SIG-M5 (cell line): ENCODE data around the gene HSH2D.
"Not testable (repeated sequence)": the region's sequence is repeated elsewhere in the genome, so short reads cannot be mapped to it uniquely, and the experiment has no call there.

ENCODE experiments used
- DNase-seq: peaks from one replicate; lab custom pipeline; 2025; lab: John Stamatoyannopoulos, UW

The HSH2D gene

DNA sequence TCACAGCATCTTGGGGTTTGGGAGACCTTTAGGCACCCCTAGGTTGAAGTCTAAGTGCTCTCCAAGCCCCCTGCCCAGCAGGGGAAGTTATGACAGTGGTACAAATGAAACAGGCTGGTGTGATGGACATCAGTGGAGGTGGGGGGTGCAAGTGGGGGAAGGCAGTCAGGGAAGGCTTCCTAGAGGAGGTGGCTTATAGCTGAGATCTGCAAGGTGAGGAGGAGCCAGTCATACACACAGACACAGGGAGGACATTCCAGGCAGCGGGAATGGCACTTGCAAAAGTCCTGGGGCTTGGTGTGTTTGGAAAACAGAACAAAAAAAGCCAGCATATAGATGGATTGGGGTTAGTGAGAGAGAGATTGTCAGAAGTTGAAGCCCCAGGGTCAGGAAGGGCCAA is 11.6 kb downstream of the HSH2D start:
- no peak for DNase-seq

DNA sequence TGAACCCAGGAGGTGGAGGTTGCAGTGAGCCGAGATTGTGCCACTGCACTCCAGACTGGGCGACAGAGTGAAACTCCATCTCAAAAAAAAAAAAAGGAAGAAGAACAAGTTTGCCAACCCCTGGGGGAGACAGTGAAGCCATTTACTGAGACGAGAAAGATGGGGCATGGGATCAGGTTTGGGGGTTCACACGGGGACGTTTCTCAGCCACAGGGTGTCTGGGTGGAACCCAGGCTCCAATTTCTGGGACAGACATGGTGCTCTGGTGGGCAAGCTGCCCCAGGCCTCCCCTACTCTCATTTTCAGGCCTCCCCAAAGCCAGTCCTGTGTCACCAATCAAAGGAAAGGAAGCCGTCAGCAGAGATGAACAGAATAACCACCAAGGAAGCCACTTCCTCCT is 13.4 kb downstream of the HSH2D start:
- no peak for DNase-seq

DNA sequence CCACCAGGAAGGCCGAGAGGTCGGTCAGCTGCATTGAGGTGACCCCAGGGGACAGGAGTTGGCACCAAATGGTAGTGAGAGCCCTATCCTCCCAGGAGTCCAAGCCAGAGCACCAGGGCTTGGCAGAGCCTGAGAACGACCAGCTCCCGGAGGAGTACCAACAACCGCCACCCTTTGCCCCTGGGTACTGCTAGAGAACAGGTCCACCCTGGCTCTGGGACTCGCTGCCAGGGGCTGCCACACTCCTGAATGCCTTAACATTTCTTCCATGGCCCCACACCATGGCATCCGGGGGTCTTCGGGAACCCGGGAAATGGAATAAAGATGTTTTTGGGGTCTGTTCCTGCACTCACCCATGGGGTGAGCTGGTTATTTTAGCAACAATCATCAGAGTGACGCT is 14.1 kb downstream of the HSH2D start:
- no peak for DNase-seq

DNA sequence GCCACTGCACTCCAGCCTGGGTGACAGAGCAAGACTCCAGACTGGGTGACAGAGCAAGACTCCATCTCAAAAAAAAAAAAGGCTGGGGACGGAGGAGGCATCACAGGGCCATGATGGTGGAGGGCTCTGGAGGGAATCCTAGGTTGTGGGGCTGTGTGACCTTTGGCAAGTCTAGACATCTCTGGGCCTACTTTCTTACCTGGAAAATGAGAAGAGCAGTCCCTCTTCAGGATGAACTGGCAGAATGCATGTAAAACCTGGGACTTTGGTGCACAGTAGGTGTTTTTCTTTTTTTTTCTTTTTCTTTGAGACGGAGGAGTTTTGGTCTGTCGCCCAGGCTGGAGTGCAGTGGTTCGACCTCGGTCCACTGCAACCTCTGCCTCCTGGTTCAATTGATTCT is 16.2 kb downstream of the HSH2D start:
- no peak for DNase-seq

- DNase-seq = no peak
These were observed 17.0 kb downstream of the HSH2D start for GRCh38 chr19:16160445-16160942.

DNA sequence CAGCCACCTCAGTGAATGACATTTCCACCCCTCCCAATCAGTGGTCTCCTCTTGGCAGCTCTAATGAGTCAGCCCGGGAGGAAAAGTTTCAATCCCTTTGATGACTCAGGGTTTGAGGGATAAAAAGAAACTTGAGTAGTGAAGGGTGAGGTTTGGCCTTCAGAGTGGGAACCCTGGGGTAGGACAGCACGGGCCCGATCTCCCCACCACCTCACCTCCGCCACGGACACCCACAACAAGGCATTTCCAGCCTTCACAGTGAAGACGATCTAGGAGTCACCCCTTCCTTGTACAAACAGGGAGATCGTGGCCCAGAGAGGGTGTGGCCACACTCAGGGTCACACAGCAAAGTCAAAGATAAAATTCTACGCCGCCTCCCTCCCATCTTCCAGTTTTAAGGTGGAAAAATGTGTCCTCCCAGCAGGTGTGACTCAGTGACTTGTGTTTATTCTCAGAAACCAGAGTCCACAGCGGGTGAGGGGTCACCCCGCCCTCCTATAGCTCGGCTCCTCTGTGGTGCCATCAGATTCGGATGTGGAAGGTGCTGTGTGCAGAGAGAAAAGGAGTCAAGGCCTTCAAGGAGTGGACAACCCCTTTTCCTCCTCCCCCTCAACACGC is 17.6 kb downstream of the HSH2D start:
- no peak for DNase-seq

- DNase-seq = no peak
These were observed 18.4 kb downstream of the HSH2D start for GRCh38 chr19:16161840-16162239.

DNA sequence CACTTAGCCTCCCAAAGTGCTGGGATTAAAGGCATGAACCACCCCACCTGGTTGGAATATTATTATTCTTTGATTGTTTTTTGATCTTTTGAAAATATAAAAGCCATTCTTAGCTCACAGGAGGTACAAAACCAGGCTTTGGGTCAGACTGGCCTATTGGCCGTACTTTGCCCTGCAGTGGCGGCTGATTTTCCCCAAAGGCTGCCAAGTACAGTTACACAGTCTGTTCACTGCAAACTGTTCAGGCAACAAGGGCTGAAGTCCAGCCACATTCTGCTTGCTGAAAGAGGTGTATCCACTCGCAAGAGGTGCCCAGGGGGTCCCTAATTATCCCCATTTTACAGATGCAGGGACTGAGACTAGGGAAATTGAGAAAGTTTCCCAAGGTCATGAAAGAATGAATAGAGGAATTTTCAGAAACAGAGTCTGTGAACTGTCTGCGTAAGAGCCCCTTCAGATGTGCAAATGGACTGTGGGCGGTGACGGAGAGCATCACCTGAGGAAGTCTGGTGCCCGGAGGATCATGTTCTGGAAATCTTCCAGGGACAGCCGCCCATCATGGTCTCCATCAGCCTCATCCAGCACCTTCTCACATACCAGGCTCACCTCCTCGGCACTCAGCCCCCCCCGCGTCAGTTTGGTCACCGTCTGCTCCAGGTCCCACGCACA is 20.9 kb downstream of the HSH2D start:
- no peak for DNase-seq

DNA sequence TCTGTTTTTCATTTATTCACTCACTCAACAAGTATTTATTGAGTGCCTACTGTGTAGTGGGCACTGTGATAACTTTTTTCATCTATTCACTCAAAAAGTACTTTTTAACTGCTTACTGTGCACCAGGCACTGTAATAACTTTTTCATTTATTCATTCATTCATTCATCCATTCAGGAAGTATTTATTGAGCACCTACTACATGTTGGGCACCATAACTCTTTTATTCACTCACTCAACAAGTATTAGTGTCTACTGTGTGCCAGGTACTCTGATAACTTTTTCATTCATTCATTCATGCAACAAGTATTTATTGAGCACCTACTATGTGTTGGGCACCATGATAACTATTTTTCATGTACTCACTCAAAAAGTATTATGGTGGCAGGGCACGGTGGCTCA is 22.9 kb downstream of the HSH2D start:
- no peak for DNase-seq

GRCh38 chr19:16167055-16167454 is 23.6 kb downstream of the HSH2D start:
- DNase-seq = no peak

DNA sequence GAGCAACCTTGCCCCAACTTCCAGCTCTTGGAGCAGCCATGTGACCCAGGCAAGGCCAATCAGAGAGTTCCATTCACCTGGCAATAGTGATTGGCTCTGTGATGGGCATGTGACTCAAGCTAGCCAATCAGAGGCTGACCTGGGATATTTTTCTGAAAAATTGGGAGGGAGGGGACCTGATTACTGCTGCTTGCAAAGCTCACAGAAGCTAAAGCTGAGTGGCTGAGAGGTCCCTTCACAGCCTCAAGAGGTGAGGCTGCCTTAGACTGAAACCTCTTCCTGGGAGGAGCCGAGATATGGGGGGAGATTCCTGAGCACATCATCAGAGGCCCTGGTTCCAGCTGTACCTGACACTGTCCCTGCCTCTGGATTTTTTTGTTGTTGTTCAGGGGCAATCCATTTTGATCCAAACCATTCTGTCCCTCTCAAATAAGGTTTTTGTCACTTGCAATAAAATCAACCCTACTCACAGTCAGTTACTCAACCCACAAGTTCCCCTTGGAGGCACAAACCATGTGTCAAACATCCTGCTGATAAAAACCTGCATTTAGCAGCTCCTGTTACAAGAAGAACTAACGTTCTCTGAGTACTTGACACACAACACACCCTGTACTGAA is 25.1 kb downstream of the HSH2D start:
- peak; percentile 54 for DNase-seq

GRCh38 chr19:16170134-16170533 is 26.6 kb downstream of the HSH2D start:
- no peak for DNase-seq

DNA sequence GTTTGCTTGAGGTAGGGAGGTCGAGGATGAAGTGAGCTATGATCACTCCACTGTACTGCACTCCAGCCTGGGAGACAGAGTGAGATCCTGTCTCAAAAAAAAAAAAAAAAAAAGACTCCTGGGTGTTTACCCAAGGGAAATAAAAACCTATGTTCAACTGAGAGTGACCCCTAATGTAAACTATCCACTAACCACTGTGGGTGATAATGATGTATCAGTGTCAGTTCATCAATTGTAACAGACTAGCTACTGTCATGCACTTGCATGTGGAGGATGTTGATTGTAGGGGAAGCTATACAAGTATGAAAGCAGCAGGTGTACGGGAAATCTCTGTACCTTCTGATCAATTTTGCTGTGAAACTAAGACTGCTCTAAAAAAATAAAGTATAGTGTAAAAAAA is 32.5 kb downstream of the HSH2D start:
- no peak for DNase-seq

- not testable (repeated sequence) for DNase-seq
These were observed 35.4 kb downstream of the HSH2D start for GRCh38 chr19:16178866-16179265.

DNA sequence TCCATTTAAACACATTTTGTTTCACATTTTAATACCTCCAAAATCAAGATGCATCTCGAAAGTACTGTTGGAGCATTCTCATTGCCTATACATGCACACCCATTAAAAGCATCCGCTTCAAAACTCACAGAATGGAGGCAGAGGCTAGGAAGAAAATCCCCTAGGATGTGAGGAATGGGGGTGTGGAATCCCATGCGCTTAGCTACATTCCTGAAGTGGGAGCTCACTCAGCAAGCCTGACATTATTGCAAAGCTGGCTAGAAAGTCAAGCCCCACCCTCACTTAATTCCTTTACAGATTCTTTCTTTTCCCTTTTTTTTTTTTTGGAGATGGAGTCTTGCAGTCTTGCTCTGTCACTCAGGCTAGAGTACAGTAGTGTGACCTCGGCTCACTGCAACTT is 37.1 kb downstream of the HSH2D start:
- no peak for DNase-seq

DNA sequence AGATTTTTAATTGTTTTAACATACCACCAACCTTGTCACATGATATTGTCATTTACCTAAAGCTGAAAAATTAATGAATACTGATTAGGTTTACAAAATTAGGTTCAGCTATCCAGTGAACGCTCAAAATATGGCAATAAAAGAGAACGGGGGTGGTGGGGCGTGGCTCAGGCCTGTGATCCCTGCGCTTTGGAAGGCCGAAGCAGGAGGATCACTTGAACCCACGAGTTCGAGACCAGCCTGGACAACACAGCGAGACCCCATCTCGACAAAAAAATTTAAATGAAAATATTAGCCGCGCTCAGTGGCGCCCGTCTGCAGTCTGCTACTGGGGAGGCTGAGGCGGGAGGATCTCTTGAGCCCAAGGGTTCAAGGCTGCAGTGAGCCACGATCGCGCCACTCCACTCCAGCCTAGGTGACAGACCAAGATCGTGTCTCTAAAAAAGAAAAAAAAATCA is 41.2 kb downstream of the HSH2D start:
- no peak for DNase-seq

- peak; percentile 92 for DNase-seq
These were observed 41.8 kb downstream of the HSH2D start, which contains the start of gene FAM32A for GRCh38 chr19:16185123-16185767. Gene FAM32A (plus strand): TSS chr19:16185410. CDS start chr19:16185443, 33 bp downstream.

DNA sequence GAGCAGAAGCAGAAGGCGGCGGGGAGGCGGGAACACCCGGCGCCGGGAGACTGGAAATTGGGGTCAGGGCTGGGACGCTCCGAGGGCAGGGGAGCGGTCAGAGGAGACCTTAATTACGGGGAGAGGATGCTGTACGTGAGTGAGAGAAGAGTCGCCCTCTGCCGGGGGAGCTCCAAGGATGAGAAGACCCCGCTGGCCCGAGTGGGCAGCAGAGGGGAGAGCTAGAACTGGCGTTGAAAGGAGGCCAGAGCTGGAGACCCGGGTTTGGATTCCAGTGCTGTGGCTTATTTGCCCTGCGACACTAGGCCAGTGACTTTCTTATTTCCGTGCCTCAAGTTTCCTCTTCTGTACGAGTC is 42.3 kb downstream of the HSH2D start:
- no peak for DNase-seq

DNA sequence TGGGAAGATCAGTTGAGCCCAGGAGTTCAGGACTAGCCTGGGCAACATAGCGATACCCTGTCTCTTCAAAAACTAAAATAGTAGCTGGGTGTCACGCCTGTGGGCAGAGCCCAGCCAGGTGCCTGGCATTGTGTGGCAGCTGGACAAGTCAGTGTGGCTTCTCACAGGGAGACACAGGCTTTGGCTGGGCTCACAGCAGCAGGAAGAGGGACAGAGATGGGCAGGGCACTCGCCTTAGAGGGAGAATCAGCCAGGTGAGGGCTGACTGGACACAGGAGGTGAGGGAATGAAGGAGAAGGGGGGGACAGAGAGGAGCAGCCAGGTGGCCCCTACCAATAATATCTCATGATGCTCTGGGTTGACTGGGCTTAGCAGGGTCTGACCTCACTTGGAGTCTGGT is 45.0 kb downstream of the HSH2D start:
- DNase-seq = no peak

GRCh38 chr19:16190198-16190597 is 46.7 kb downstream of the HSH2D start:
- DNase-seq = no peak

GRCh38 chr19:16190736-16191135 is 47.3 kb downstream of the HSH2D start:
- no peak for DNase-seq

GRCh38 chr19:16191216-16191908 is 47.9 kb downstream of the HSH2D start:
- DNase-seq = no peak
